ENCODE results near the gene AP1M2.
"Not testable (repeated sequence)": the region's sequence is repeated elsewhere in the genome, so short reads cannot be mapped to it uniquely, and the experiment has no call there.

AP1M2 gene

GRCh38 chr19:10577951-10578350 is 9.2 kb downstream of the AP1M2 start:
- Mint-ChIP-seq H3K9me3 (ENCODE audit: low read depth) (no peaks in the 10 kb centered on the region), H3K4me3 (no peak overlapping the region), H3K4me1 (ENCODE audit: low read depth) (peaks cover 5% of the 10 kb centered on the region), H3K27ac (no peak overlapping the region), H3K27me3 (no peaks in the 10 kb centered on the region), H3K36me3 (no peaks in the 10 kb centered on the region)

- Mint-ChIP-seq H3K9me3 (ENCODE audit: low read depth) (no peaks in the 10 kb centered on the region), H3K4me1 (ENCODE audit: low read depth) (peaks cover 8% of the 10 kb centered on the region), H3K36me3 (no peaks in the 10 kb centered on the region), H3K27ac (no peak overlapping the region), H3K4me3 (no peak overlapping the region), H3K27me3 (no peaks in the 10 kb centered on the region)
Measured at GRCh38 chr19:10575011-10575716, 11.9 kb downstream of the AP1M2 start.

GRCh38 chr19:10574462-10574861 is 12.7 kb downstream of the AP1M2 start:
- H3K27me3 Mint-ChIP-seq = no peaks in the 10 kb centered on the region
- no peaks in the 10 kb centered on the region for H3K36me3 Mint-ChIP-seq
- peaks cover 10% of the 10 kb centered on the region for H3K4me1 Mint-ChIP-seq (ENCODE audit: low read depth)
- H3K27ac Mint-ChIP-seq = no peak overlapping the region
- H3K9me3 Mint-ChIP-seq (ENCODE audit: low read depth) = no peaks in the 10 kb centered on the region
- no peak overlapping the region for H3K4me3 Mint-ChIP-seq

- H3K36me3 Mint-ChIP-seq; H3K4me3 Mint-ChIP-seq; H3K27me3 Mint-ChIP-seq; H3K9me3 Mint-ChIP-seq (ENCODE audit: low read depth); H3K27ac Mint-ChIP-seq: not testable (repeated sequence)
- H3K4me1 Mint-ChIP-seq (ENCODE audit: low read depth) = peaks cover 14% of the 10 kb centered on the region
Measured at GRCh38 chr19:10573793-10574192, 13.3 kb downstream of the AP1M2 start.

- H3K27ac Mint-ChIP-seq = peak within 1 kb of the TSS; percentile 97
- peaks cover 44% of the 10 kb centered on the region for H3K4me1 Mint-ChIP-seq (ENCODE audit: low read depth)
- peaks cover 3% of the 10 kb centered on the region for H3K36me3 Mint-ChIP-seq
- no peaks in the 10 kb centered on the region for H3K27me3 Mint-ChIP-seq
- peak within 1 kb of the TSS; percentile 98 for H3K4me3 Mint-ChIP-seq
- no peaks in the 10 kb centered on the region for H3K9me3 Mint-ChIP-seq (ENCODE audit: low read depth)
Measured at GRCh38 chr19:10568826-10569651, 18.1 kb downstream of the AP1M2 start, which contains the start of gene CDKN2D. Gene CDKN2D, minus strand, starts transcription at chr19:10568979. Its CDS starts 326 bp downstream, at chr19:10568653.

GRCh38 chr19:10568062-10568825 is 18.9 kb downstream of the AP1M2 start:
- H3K27me3 Mint-ChIP-seq = no peaks in the 10 kb centered on the region
- peaks cover 47% of the 10 kb centered on the region for H3K4me1 Mint-ChIP-seq (ENCODE audit: low read depth)
- peak overlapping the region; percentile 98 for H3K4me3 Mint-ChIP-seq
- H3K9me3 Mint-ChIP-seq (ENCODE audit: low read depth) = no peaks in the 10 kb centered on the region
- H3K36me3 Mint-ChIP-seq = peaks cover 3% of the 10 kb centered on the region
- H3K27ac Mint-ChIP-seq = peak overlapping the region; percentile 93

- Mint-ChIP-seq H3K9me3 (ENCODE audit: low read depth) (no peaks in the 10 kb centered on the region), H3K27me3 (no peaks in the 10 kb centered on the region), H3K4me3 (peak overlapping the region; percentile 98), H3K4me1 (ENCODE audit: low read depth) (peaks cover 48% of the 10 kb centered on the region), H3K36me3 (peaks cover 3% of the 10 kb centered on the region), H3K27ac (peak overlapping the region; percentile 93)
Measured at GRCh38 chr19:10567656-10568055, 19.5 kb downstream of the AP1M2 start.

- H3K4me1 Mint-ChIP-seq (ENCODE audit: low read depth) = peaks cover 44% of the 10 kb centered on the region
- H3K36me3 Mint-ChIP-seq = peaks cover 3% of the 10 kb centered on the region
- H3K27ac Mint-ChIP-seq = peak overlapping the region; percentile 93
- no peaks in the 10 kb centered on the region for H3K9me3 Mint-ChIP-seq (ENCODE audit: low read depth)
- H3K4me3 Mint-ChIP-seq = peak overlapping the region; percentile 98
- no peaks in the 10 kb centered on the region for H3K27me3 Mint-ChIP-seq
Measured at GRCh38 chr19:10566658-10567410, 20.3 kb downstream of the AP1M2 start.

GRCh38 chr19:10566408-10566657 is 20.8 kb downstream of the AP1M2 start:
- peaks cover 3% of the 10 kb centered on the region for H3K36me3 Mint-ChIP-seq
- peak overlapping the region; percentile 98 for H3K4me3 Mint-ChIP-seq
- peak overlapping the region; percentile 93 for H3K27ac Mint-ChIP-seq
- no peaks in the 10 kb centered on the region for H3K9me3 Mint-ChIP-seq (ENCODE audit: low read depth)
- H3K4me1 Mint-ChIP-seq (ENCODE audit: low read depth) = peaks cover 47% of the 10 kb centered on the region
- H3K27me3 Mint-ChIP-seq = no peaks in the 10 kb centered on the region

- Mint-ChIP-seq H3K9me3 (ENCODE audit: low read depth) (no peaks in the 10 kb centered on the region), H3K36me3 (peaks cover 3% of the 10 kb centered on the region), H3K27me3 (no peaks in the 10 kb centered on the region), H3K27ac (peak within 1 kb of the TSS; percentile 95), H3K4me3 (peak within 1 kb of the TSS; percentile 98), H3K4me1 (ENCODE audit: low read depth) (peaks cover 48% of the 10 kb centered on the region)
Measured at GRCh38 chr19:10565567-10566407, 21.3 kb downstream of the AP1M2 start, which contains the start of gene KRI1. Gene KRI1, minus strand, starts transcription at chr19:10566010. Its CDS starts 11 bp downstream, at chr19:10565999.

GRCh38 chr19:10565028-10565566 is 22.0 kb downstream of the AP1M2 start:
- H3K27ac Mint-ChIP-seq = peak overlapping the region; percentile 95
- no peaks in the 10 kb centered on the region for H3K9me3 Mint-ChIP-seq (ENCODE audit: low read depth)
- no peaks in the 10 kb centered on the region for H3K27me3 Mint-ChIP-seq
- peaks cover 3% of the 10 kb centered on the region for H3K36me3 Mint-ChIP-seq
- H3K4me1 Mint-ChIP-seq (ENCODE audit: low read depth) = peaks cover 47% of the 10 kb centered on the region
- H3K4me3 Mint-ChIP-seq = peak overlapping the region; percentile 98

- no peak overlapping the region for H3K27ac Mint-ChIP-seq
- peaks cover 3% of the 10 kb centered on the region for H3K36me3 Mint-ChIP-seq
- no peaks in the 10 kb centered on the region for H3K9me3 Mint-ChIP-seq (ENCODE audit: low read depth)
- H3K4me3 Mint-ChIP-seq = no peak overlapping the region
- H3K4me1 Mint-ChIP-seq (ENCODE audit: low read depth) = peaks cover 34% of the 10 kb centered on the region
- H3K27me3 Mint-ChIP-seq = no peaks in the 10 kb centered on the region
Measured at GRCh38 chr19:10562609-10563008, 24.5 kb downstream of the AP1M2 start.

GRCh38 chr19:10560154-10560553 is 27.0 kb downstream of the AP1M2 start:
- no peaks in the 10 kb centered on the region for H3K9me3 Mint-ChIP-seq (ENCODE audit: low read depth)

More at GRCh38 chr19:10560154-10560553, 27.0 kb downstream of the AP1M2 start:
- Mint-ChIP-seq H3K27ac (no peak overlapping the region), H3K4me3 (no peak overlapping the region), H3K36me3 (peaks cover 2% of the 10 kb centered on the region), H3K4me1 (ENCODE audit: low read depth) (peaks cover 31% of the 10 kb centered on the region), H3K27me3 (no peaks in the 10 kb centered on the region)

Measured in activated naive CD8-positive, alpha-beta T cell (primary cell).